ENCODE results near the gene MAN1A1.

The MAN1A1 gene

GRCh38 chr6:119285908-119286625, 63.5 kb downstream of the MAN1A1 start:
- peaks cover 12% of the 10 kb centered on the region for H3K36me3 ChIP-seq (ENCODE audit: control insufficient read depth, insufficient read depth, low read length)
- H3K4me1 ChIP-seq (ENCODE audit: control insufficient read depth, insufficient read depth, low read length, poor library complexity, severe bottlenecking), result no peaks in the 10 kb centered on the region
- no peak overlapping the region for H3K27ac ChIP-seq (ENCODE audit: low read depth, low read length, severe bottlenecking)
- H3K9me3 ChIP-seq (ENCODE audit: control insufficient read depth, low read length), result no peaks in the 10 kb centered on the region
- H3K4me3 ChIP-seq (ENCODE audit: extremely low read depth, insufficient read depth, low read length, poor library complexity, severe bottlenecking), result no peak overlapping the region
- 97 to 100% methylated on average over 3 of the region's 3 CpGs for WGBS, 2 experiments (ENCODE audit: insufficient coverage in 2 of 2)

- Histone ChIP-seq H3K9me3 (ENCODE audit: control insufficient read depth, low read length) (no peaks in the 10 kb centered on the region), H3K36me3 (ENCODE audit: control insufficient read depth, insufficient read depth, low read length) (peaks cover 11% of the 10 kb centered on the region), H3K27ac (ENCODE audit: low read depth, low read length, severe bottlenecking) (no peak overlapping the region), H3K4me1 (ENCODE audit: control insufficient read depth, insufficient read depth, low read length, poor library complexity, severe bottlenecking) (no peaks in the 10 kb centered on the region), H3K4me3 (ENCODE audit: extremely low read depth, insufficient read depth, low read length, poor library complexity, severe bottlenecking) (no peak overlapping the region)
- 80 to 100% methylated on average over 1 of the region's 4 CpGs for WGBS, 2 experiments (ENCODE audit: insufficient coverage in 2 of 2)
Observed at GRCh38 chr6:119284861-119285521, 64.6 kb downstream of the MAN1A1 start.

GRCh38 chr6:119283979-119284545, 65.5 kb downstream of the MAN1A1 start:
- 100% methylated on average over 2 to 3 of the region's 6 CpGs for WGBS, 2 experiments (ENCODE audit: insufficient coverage in 2 of 2)
- Histone ChIP-seq H3K36me3 (ENCODE audit: control insufficient read depth, insufficient read depth, low read length) (peaks cover 9% of the 10 kb centered on the region), H3K9me3 (ENCODE audit: control insufficient read depth, low read length) (no peaks in the 10 kb centered on the region), H3K4me3 (ENCODE audit: extremely low read depth, insufficient read depth, low read length, poor library complexity, severe bottlenecking) (no peak overlapping the region), H3K4me1 (ENCODE audit: control insufficient read depth, insufficient read depth, low read length, poor library complexity, severe bottlenecking) (no peaks in the 10 kb centered on the region), H3K27ac (ENCODE audit: low read depth, low read length, severe bottlenecking) (no peak overlapping the region)

GRCh38 chr6:119283214-119283613, 66.3 kb downstream of the MAN1A1 start:
- H3K27ac ChIP-seq (ENCODE audit: low read depth, low read length, severe bottlenecking), result no peak overlapping the region
- no peaks in the 10 kb centered on the region for H3K9me3 ChIP-seq (ENCODE audit: control insufficient read depth, low read length)
- no peaks in the 10 kb centered on the region for H3K4me1 ChIP-seq (ENCODE audit: control insufficient read depth, insufficient read depth, low read length, poor library complexity, severe bottlenecking)
- 84 to 93% methylated on average over 1 to 2 of the region's 3 CpGs for WGBS, 2 experiments (ENCODE audit: insufficient coverage in 2 of 2)
- H3K4me3 ChIP-seq (ENCODE audit: extremely low read depth, insufficient read depth, low read length, poor library complexity, severe bottlenecking), result no peak overlapping the region
- H3K36me3 ChIP-seq (ENCODE audit: control insufficient read depth, insufficient read depth, low read length), result peaks cover 14% of the 10 kb centered on the region

- 75 to 100% methylated on average over 2 of the region's 2 CpGs for WGBS, 2 experiments (ENCODE audit: insufficient coverage in 2 of 2)
- Histone ChIP-seq H3K36me3 (ENCODE audit: control insufficient read depth, insufficient read depth, low read length) (peaks cover 10% of the 10 kb centered on the region), H3K4me1 (ENCODE audit: control insufficient read depth, insufficient read depth, low read length, poor library complexity, severe bottlenecking) (no peaks in the 10 kb centered on the region), H3K9me3 (ENCODE audit: control insufficient read depth, low read length) (no peaks in the 10 kb centered on the region), H3K27ac (ENCODE audit: low read depth, low read length, severe bottlenecking) (no peak overlapping the region), H3K4me3 (ENCODE audit: extremely low read depth, insufficient read depth, low read length, poor library complexity, severe bottlenecking) (no peak overlapping the region)
Observed at GRCh38 chr6:119280668-119281067, 68.9 kb downstream of the MAN1A1 start.

- Histone ChIP-seq H3K4me1 (ENCODE audit: control insufficient read depth, insufficient read depth, low read length, poor library complexity, severe bottlenecking) (no peaks in the 10 kb centered on the region), H3K36me3 (ENCODE audit: control insufficient read depth, insufficient read depth, low read length) (peaks cover 10% of the 10 kb centered on the region), H3K27ac (ENCODE audit: low read depth, low read length, severe bottlenecking) (no peak overlapping the region), H3K4me3 (ENCODE audit: extremely low read depth, insufficient read depth, low read length, poor library complexity, severe bottlenecking) (no peak overlapping the region), H3K9me3 (ENCODE audit: control insufficient read depth, low read length) (no peaks in the 10 kb centered on the region)
- WGBS, 2 experiments (ENCODE audit: insufficient coverage in 2 of 2), result no CpG with 5 or more reads among the region's 1 CpG
Observed at GRCh38 chr6:119280080-119280479, 69.5 kb downstream of the MAN1A1 start.

- H3K4me3 ChIP-seq (ENCODE audit: extremely low read depth, insufficient read depth, low read length, poor library complexity, severe bottlenecking), result no peak overlapping the region
- H3K27ac ChIP-seq (ENCODE audit: low read depth, low read length, severe bottlenecking), result no peak overlapping the region
- H3K36me3 ChIP-seq (ENCODE audit: control insufficient read depth, insufficient read depth, low read length), result peaks cover 10% of the 10 kb centered on the region
- WGBS, 2 experiments (ENCODE audit: insufficient coverage in 2 of 2), result 75 to 100% methylated on average over 1 of the region's 2 CpGs
- no peaks in the 10 kb centered on the region for H3K4me1 ChIP-seq (ENCODE audit: control insufficient read depth, insufficient read depth, low read length, poor library complexity, severe bottlenecking)
- H3K9me3 ChIP-seq (ENCODE audit: control insufficient read depth, low read length), result no peaks in the 10 kb centered on the region
Observed at GRCh38 chr6:119278625-119279024, 70.9 kb downstream of the MAN1A1 start.

- no CpG with 5 or more reads among the region's 2 CpGs for WGBS, 2 experiments (ENCODE audit: insufficient coverage in 2 of 2)
- H3K27ac ChIP-seq (ENCODE audit: low read depth, low read length, severe bottlenecking), result no peak overlapping the region
- H3K4me3 ChIP-seq (ENCODE audit: extremely low read depth, insufficient read depth, low read length, poor library complexity, severe bottlenecking), result no peak overlapping the region
- H3K9me3 ChIP-seq (ENCODE audit: control insufficient read depth, low read length), result no peaks in the 10 kb centered on the region
- H3K4me1 ChIP-seq (ENCODE audit: control insufficient read depth, insufficient read depth, low read length, poor library complexity, severe bottlenecking), result no peaks in the 10 kb centered on the region
- H3K36me3 ChIP-seq (ENCODE audit: control insufficient read depth, insufficient read depth, low read length), result peaks cover 5% of the 10 kb centered on the region
Observed at GRCh38 chr6:119277052-119277451, 72.5 kb downstream of the MAN1A1 start.

- Histone ChIP-seq H3K9me3 (ENCODE audit: control insufficient read depth, low read length) (peaks cover 1% of the 10 kb centered on the region), H3K27ac (ENCODE audit: low read depth, low read length, severe bottlenecking) (no peak overlapping the region), H3K4me1 (ENCODE audit: control insufficient read depth, insufficient read depth, low read length, poor library complexity, severe bottlenecking) (no peaks in the 10 kb centered on the region), H3K4me3 (ENCODE audit: extremely low read depth, insufficient read depth, low read length, poor library complexity, severe bottlenecking) (no peak overlapping the region), H3K36me3 (ENCODE audit: control insufficient read depth, insufficient read depth, low read length) (peaks cover 5% of the 10 kb centered on the region)
- 80% methylated on average over 1 of the region's 2 CpGs; no CpG with 5 or more reads in 1 of the 2 experiments for WGBS, 2 experiments (ENCODE audit: insufficient coverage in 2 of 2)
Observed at GRCh38 chr6:119276211-119276610, 73.3 kb downstream of the MAN1A1 start.

- Histone ChIP-seq H3K36me3 (ENCODE audit: control insufficient read depth, insufficient read depth, low read length) (peaks cover 13% of the 10 kb centered on the region), H3K4me1 (ENCODE audit: control insufficient read depth, insufficient read depth, low read length, poor library complexity, severe bottlenecking) (no peaks in the 10 kb centered on the region), H3K4me3 (ENCODE audit: extremely low read depth, insufficient read depth, low read length, poor library complexity, severe bottlenecking) (no peak overlapping the region), H3K27ac (ENCODE audit: low read depth, low read length, severe bottlenecking) (no peak overlapping the region), H3K9me3 (ENCODE audit: control insufficient read depth, low read length) (peaks cover 10% of the 10 kb centered on the region)
- WGBS, 2 experiments (ENCODE audit: insufficient coverage in 2 of 2), result no CpG with 5 or more reads among the region's 2 CpGs
Observed at GRCh38 chr6:119274197-119274595, 75.4 kb downstream of the MAN1A1 start.
